Dedifferentiated amniotic fluid mesenchymal stem cell (primary cell): ENCODE data around the gene PTPN11.
"Not testable (repeated sequence)": the region's sequence is repeated elsewhere in the genome, so short reads cannot be mapped to it uniquely, and the experiment has no call there.

ENCODE experiments used
- DNase-seq: peaks from one replicate; pipeline ENCODE4 v3.0.0-alpha.2; 2016; ENCODE audit errors: extremely low spot score

PTPN11 gene

DNA sequence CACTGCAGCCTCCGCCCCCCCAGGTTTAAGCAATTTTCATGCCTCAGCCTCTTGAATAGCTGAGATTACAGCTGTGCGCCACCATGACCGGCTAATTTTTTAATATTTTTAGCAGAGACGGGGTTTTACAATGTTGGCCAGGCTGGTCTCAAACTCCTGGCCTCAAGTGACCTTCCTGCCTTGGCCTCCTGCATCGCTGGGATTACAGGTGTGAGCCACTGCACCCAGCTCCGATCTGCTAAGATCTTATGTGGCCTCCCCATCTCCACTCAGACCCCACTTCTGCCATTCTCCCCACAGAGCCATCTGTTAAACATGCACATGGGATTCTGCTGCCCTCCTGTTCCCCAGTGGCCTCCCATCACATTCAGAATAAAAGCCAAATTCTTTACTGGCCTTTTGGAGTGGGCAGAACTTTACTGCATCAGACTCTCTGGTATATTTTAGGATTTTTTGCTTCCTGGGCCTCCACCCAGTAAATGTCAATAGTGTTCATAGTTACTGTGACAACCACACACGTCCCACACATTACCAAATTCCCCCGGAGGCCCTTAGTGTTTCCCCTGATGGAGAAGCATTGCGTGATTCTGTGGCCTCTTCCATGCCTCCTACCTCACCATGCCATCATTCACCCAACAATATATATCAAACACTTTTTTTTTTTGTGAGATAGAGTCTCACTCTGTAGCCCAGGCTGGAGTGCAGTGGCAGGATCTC, 96.3 kb downstream of the PTPN11 start:
- DNase-seq, result peak; percentile 83

DNA sequence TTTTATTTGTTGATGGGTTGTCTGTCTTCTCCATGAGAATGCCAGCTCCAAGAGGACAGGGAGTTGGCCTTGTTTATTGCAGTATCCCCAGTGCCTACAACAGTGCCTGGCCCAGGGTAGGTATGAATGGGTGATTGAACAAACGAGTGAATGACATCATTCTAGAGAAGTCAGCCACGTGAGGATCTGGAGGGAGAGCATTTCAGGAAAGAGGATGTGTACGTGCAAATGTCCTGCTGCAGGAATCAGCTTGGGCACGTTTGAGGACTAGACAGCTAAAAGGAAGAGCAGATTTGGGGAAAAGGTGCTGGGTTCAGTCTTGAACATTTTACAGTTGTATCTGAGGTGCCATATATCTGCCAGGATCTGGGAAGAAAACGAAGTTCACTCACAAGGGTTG, 97.1 kb downstream of the PTPN11 start:
- DNase-seq, result no peak

DNA sequence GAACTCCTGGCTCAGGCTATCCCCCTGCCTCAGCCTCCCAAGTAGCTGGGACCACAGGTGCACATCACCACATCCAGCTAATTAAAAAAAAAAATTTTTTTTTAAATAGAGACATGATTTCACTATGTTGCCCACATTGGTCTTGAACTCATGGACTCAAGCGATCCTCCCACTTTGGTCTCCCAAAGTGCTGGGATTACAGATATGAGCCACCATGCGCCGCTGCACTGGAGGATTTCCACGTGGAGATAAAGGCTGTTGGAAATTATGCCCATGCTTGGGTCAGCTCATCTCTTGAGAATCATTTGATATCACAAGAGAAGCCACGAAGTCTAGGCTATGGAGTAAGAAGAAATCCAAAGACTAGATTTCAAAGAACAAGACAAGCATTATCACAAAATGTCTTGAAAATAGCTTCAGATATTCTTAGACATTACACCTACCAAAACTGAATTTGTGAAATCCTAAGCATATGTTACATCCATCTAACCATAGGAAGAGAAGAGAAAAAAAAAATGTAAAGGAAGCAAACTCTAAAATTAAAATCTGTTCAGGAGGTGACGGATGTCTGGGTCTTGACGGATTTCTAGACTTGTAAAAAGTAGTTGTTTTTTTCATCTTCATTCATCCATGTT, 99.1 kb downstream of the PTPN11 start:
- no peak for DNase-seq

DNA sequence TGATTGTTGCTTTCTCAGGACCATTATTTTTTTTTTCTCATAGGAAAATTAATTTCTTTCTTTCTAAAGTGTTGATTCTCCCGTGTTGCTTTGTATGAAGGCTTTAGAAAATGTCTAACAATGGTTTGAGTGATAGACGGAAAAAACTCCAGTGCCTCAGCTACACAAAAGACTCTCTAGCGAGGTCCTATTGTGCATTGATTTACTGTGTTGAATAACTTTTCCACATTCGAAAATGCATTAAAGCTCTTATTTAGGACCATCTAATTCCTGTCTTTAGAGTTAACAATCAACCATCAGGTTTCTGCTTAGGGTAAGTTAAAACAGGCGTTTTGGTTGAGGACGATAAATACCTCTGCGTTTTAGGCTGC, 99.6 kb downstream of the PTPN11 start:
- DNase-seq, result no peak

DNA sequence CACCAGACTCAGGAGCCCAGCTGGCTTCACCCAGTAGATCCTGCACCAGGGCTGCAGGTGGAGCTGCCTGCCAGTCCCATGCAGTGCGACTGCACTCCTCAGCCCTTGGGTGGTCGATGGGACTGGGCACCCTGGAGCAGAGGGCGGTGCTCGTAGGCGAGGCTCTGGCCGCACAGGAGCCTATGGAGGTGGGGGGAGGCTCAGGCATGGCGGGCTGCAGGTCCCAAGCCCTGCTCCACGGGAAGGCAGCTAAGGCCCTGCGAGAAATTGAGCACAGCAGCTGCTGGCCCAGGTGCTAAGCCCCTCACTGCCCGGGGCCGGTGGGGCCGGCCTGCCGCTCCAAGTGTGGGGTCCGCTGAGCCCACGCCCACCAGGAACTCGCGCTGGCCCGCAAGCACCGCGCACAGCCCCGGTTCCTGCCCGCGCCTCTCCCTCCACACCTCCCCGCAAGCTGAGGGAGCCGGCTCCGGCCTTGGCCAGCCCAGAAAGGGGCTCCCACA, 101.1 kb downstream of the PTPN11 start:
- not testable (repeated sequence) for DNase-seq

DNA sequence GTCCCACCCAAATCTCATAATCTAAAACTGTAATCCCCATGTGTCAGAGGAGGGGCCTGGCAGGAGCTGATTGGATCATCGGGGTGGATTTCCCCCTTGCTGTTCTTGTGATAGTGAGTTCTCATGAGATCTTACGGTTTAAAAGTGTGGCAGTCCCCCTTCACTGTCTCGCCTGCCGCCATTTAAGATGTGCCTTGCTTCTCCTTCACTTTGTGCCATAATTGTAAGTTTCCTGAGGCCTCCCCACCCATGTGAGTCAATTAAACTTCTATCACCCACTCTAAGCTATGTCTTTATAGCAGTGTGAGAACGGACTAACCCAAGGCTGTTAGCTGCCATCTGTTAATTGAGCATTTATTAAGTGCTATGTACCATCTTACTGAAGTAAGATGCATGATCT, 105.1 kb downstream of the PTPN11 start:
- DNase-seq, result no peak

GRCh38 chr12:112524269-112524668, 105.5 kb downstream of the PTPN11 start:
- DNase-seq, result no peak

GRCh38 chr12:112524676-112525425, 106.1 kb downstream of the PTPN11 start:
- no peak for DNase-seq

- no peak for DNase-seq
Observed at GRCh38 chr12:112525426-112525809, 106.7 kb downstream of the PTPN11 start.

DNA sequence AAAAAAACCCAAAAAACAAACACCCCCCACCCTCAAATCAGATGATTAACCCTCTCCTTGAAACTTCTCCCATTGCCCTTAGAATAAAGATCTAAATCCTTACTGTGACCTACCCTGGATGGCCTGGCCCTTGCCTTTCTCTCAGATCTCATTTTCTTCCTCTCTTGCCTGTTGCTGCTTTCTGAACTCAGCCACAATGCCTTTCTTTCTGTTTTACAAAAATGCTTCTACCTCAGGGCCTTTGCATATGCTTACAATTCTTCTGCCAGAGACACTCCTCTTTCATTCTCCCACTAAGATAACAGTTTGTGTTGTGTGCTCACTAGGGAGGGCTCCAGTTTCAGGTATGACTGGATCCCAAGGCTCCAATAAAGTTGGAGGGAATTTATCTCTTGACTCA, 108.3 kb downstream of the PTPN11 start:
- DNase-seq, result no peak

DNA sequence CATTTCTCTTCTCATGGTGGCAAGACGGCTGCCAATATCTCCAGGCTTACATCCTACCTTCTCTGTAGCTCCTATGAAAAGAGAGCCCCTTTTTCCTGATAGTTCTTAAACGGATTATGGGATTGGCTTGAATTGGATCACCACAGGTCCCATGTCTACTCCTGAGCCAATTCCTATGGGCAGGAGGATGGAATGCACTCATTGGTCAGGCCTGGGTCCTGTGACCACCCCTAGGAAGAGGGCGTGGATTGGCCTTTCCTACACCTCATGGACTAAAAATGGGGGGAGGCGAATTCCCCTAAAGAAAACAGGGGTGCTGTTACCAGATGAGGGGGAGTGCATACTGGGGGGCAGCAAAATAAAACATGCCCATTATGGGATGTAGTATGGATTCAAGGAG, 108.8 kb downstream of the PTPN11 start:
- DNase-seq, result no peak

DNA sequence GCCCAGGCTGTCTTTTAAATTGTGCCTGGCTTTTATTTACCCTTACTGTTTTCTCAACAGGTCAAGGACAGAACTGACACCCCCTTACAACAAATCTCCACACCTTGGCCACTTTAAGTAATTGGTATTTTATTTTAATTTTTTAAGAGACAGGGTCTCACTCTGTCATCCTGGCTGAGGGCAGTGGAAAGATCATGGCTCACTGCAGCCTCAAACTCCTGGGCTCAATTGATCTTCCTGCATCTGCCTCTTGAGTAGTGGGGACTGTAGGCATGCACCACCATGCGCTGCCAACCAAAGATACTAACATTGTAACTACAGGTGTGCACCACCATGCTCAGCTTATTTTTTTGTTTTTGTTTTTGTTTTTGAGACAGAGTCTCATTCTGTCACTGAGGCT, 109.8 kb downstream of the PTPN11 start:
- DNase-seq, result no peak

DNA sequence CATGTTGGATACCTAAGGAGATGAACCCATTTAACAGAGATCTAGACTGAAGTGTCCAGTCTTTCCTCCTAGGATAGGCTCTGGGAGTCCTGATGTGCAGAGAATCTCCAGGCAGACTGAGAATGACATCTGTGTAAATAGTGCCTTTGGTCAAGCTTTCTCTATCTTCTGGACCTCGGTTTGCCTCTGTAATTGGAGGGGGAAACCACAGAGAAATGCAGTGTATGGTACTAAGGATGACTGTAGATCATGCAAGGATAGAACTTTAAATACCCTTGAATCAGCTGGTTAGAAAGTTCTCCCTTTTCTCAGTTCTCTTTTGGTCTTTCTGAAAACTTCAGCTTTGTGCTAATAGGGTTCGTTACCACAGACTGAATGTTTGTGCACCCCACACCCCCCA, 112.2 kb downstream of the PTPN11 start:
- no peak for DNase-seq

GRCh38 chr12:112532106-112532505, 113.4 kb downstream of the PTPN11 start:
- no peak for DNase-seq

GRCh38 chr12:112533528-112533927, 114.8 kb downstream of the PTPN11 start:
- no peak for DNase-seq

- DNase-seq, result no peak
Observed at GRCh38 chr12:112535017-112535416, 116.3 kb downstream of the PTPN11 start.

DNA sequence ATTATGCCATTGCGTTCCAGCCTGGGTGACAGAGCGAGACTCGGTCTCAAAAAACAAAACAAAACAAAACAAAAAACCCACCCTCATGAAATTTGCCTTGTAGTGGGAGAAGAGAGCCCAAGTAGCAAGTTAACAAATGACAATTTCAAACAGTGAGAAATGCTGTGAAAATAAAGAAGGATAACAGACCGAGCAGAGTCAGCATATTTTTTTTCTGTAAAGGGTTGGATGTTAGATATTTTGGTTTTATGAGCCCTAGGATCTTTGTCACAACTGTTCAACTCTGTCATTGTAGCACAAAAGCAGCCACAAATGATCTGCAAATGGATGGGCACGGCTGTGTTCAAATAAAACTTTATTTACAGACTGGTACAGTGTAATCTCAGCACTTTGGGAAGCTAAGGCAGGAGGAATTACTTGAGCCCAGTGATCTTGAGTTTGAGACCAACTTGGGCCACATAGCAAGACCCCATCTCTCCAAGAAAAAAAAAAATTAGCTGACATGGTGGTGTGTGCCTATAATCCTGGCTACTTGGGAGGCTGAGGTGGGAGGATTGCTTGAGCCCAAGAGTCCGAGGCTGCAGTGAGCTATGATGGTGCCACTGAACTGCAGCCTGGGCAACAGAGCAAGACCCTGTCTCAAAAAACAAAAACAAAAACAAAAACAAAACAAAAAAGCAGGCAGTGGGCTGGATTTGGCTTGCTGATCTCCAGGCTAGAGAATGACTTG, 117.1 kb downstream of the PTPN11 start:
- DNase-seq, result no peak

- DNase-seq, result no peak
Observed at GRCh38 chr12:112536367-112536730, 117.6 kb downstream of the PTPN11 start.

DNA sequence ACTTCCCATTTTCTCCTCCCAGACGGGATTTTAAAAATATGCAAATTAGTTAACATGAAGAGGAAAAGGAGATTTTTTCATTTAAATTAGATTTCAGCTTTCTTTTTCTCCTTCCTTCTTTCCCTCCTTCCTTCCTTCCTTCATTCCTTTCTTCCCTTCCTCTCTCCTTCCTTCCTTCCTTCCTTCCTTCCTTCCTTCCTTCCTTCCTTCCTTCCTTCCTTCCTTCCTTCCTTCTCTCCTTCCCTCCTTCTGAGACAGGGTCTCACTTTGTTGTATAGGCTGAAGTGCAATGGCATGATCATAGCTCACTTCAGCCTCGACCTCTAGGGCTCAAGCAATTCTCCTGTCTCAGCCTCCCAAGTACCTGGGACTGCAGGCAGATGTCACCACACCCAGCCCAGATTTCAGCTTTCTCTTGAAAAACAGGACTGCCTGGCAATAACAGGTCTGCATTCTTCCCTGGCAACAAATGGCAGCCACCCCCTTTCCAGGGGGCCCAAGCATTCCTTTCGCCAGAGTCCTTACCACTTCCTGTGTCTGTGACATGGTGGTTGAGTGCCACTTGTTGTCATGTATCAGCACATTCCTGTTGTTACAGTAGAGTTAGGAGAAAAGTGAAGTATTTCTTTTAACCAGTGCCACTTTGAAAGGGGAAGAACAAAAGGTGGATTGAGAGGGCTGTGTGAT, 119.1 kb downstream of the PTPN11 start:
- DNase-seq, result no peak

DNA sequence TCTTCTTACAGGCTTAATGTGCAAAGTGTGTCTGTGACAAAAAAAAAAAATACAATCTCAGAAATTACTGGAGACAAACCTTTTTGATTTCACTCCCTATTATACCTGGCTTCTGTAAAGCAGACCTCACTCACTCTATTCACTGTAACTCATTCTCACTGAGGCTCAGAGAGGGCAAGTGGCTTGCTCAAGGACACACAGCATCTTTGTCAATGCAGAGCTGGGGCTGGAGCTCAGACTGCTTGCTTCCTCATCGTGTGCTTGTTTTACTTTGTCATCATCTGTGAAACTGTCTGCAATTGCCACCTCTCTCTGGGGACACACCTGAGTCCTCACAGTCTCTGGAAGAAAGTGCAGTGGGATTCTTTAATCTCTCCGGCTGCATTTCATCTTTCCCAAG, 120.0 kb downstream of the PTPN11 start:
- no peak for DNase-seq

- DNase-seq, result no peak
Observed at GRCh38 chr12:112539221-112539620, 120.5 kb downstream of the PTPN11 start.

DNA sequence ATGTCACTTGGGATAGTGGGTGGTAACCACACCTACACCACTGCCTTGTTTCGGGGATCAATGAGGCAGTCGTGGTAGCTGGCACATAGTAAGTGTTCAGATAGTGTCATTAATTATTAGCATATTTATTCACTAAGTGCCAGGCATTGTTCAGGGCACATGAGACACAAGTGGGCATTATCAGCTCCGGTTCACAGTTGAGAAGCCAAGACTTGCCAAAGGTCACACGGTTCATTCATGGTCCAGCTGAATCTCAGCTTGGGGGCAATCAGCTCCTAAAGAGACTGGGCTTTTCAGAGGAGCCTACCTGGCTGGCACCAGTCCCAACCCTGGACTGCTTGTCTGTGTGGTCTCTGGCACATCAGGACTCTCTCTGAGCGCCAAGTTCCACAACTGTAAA, 121.3 kb downstream of the PTPN11 start:
- DNase-seq, result no peak
